ENCODE data around the gene AP1AR.

AP1AR gene

DNA sequence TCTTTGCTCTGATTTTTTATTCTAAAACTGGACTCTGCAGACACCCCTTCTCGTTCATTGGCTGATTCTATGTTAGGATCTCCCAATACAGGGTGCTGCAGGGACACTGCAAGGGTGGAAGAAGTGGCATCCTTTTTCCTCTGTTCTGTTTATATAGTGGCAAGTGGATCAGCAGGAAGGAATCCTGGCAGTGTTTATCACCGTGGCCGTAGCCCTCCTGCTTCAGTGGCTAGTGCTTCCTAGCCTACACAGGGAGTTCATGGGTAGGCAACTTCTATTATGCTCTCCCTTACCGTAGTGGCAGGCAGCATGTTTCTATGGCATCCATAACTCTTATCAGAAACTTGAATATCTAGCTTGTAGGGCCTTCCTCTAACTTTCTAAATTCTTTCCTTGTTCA, 6.4 kb upstream of the AP1AR start:
- DNase-seq: no peak

DNA sequence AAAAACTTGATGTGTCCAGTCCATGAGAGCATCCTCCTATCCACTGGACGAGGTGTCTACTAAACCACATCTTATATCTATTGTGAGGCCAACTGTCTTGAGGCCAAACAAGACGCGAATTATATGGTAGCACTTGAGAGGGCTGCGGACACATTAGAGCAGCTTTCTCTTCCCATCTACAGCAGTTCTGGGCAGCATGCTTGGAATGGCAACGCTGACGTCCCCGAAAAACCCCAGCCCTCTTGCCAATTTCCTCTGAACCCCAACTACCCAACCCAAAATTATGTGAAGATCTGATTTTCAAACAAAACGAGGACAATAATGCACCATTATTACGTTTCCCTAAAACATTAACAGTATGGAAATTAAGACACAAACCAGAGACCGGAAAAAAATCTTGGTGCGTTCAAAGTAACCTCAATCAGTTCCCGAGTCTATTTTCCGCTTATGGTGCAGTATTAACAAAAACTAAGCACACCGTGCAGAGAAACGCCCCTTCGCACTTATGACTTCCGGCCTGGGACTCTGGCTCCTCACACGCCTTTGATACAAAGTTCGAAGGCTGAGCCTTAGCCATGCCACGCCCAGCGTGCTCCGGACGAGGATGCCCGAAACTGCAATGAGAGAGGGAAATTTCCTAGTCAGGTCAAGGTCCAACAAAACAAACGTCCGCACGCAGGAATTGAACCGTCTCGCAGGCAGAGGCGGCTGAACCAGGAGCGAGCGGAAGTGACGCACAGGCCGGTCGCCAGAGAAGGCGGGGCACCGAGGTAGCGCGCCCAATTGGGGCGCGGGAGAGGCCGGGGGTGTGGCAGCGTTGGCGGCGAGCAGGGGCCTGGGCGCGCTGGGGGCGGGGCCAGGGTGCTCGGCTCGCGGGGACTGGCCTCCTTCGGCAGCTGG, 458 bp upstream of the AP1AR start:
- DNase-seq: peak; percentile 99

DNA sequence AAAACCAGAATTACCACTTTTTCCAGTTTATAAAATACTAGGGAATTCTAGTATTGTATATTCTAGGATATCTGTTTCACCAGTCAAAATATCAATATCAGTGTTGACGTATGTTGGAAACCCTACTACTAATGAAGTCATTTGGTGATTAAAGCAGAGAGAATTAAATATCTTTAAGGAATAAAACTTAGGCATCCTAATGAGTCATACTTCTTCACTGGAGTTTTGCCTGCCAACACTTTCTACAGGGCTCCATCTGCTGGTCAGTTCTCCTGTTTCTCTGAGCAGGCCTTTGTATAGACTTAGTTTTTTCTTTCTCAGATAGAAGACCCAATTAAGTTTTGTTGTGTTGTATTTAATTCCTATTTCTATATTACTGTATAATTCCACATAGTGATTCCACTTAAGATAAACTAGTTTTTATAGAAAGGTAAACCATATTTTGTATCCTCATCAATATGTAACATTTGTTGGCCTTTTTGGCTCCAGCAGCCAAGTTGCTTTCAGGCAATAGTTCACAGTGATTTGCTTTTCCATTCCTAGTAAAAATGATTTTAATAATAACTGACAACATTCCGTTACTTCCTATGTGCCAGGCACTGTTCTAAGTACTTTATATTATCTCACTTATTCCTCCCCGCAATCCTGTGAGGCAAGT, 3.5 kb downstream of the AP1AR start:
- DNase-seq: peak; percentile 69

GRCh38 chr4:112236040-112236439, 4.5 kb downstream of the AP1AR start:
- no peak for DNase-seq

- no peak for DNase-seq
These were observed 7.2 kb downstream of the AP1AR start for GRCh38 chr4:112238833-112239232.

DNA sequence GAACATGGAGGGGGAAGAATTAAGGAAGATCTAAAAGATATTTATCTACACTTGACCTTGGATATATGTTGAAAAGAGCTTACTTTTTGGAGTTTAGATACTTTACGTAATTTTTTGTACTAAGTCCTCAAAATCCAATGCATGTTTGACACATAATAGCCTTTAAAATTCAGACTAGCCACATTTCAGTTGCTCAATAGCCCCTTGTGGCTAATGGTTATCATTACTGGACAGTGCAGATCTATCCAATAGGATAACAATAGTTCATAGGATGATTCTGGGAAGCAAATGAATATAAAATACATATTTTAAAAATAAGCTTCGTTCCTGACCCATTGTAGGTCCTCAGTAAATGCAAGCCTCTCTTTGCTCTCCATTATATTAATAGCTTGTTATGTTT, 13.8 kb downstream of the AP1AR start:
- no peak for DNase-seq

- no peak for DNase-seq
These were observed 15.4 kb downstream of the AP1AR start for GRCh38 chr4:112247021-112247420.

DNA sequence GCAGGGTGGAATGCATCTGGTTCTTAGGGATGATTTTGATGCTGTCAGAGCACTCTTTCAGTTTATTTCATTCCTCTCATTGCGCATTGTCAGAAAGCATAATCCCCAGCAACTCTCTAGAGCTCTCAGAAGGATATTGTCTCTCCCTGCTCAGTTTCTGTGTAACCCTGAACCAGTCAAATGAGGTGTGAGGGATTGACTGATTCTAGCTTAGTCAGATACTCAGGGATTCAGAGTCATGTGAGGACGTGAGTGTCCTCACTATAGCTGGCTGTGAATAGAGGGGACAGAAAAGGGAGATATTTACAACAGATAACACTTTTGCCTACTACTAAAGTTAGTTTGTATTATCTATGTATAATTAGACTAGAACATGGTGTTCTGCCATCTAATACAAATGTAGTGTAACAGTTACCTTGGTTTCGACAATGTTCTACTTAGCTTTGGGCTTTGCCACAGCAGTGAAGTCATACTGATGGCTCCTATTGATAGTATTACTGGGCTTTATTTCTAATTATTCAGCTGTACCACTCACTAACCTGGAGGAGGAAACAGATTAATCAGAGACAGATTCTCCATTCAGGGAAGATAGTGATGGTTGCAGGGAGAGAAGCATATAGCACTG, 19.5 kb downstream of the AP1AR start:
- DNase-seq: no peak

- no peak for DNase-seq
These were observed 20.6 kb downstream of the AP1AR start for GRCh38 chr4:112252234-112252633.

DNA sequence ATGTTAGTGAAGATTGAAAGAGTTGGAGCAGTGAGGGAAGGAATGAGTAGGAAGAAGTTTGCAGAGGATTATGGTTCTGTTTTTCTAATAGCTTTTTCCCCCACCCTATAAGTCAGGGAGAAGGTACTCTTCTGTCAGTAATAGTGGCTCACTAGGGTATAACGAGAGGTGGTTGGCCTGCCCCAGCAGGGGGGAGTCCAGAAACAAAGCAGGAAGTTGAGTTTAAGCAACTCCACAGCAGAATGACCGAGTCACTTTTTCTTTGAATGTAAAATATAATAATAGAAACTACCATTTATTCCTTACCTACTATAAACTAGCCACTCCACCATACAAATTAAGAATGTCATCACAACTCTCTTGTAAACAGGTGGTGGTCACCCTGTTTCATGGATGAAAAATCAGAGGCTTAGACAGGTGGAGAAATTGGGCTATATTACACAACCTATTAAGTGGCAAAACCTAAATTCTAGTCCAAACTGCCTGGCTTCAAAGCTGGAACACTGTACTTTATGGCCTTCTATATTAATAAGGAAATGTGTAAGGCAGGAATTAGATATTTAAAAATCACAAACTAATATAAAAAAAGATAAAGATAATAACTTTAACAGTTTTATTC, 21.9 kb downstream of the AP1AR start:
- DNase-seq: no peak

DNA sequence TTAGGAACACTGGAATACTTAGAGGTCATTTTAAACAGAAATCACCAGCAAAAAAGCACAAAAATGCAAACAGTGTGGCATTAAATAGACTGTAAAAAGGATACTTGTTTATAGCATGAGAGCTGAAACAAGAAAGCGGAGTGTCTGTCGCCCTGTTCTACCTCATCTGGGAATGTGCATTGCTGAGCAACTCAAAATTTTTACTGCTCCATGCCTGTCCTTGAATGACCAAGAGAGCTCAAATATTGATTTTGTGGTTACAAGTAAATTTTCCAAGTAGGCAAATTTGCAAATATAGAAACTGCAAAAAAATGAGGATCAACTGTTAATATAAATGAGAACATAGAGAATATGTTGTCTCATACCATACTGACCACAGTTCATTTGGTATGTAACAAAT, 25.5 kb downstream of the AP1AR start:
- no peak for DNase-seq

GRCh38 chr4:112266823-112267222, 35.2 kb downstream of the AP1AR start:
- no peak for DNase-seq

DNA sequence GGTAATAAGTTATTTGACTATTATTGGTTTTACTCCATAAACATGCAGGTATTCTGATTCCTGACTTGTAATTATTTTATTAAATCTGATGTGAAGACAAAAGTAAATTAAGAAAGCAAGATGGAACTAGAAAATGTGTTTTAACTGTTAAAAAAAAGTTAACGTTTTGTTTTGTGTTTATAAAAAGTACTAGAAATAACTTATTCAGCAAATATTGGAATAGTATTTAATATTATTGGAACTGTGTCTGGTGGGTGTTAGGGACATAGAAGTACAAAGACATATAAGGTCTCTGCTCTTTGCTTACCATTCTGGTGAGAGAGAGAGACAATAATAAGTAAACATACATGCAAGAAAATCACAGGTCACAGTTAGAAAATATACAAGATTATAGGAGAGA, 38.5 kb downstream of the AP1AR start:
- no peak for DNase-seq

- no peak for DNase-seq
These were observed 39.2 kb downstream of the AP1AR start for GRCh38 chr4:112270640-112271421.

GRCh38 chr4:112272292-112272691, 40.7 kb downstream of the AP1AR start:
- no peak for DNase-seq

DNA sequence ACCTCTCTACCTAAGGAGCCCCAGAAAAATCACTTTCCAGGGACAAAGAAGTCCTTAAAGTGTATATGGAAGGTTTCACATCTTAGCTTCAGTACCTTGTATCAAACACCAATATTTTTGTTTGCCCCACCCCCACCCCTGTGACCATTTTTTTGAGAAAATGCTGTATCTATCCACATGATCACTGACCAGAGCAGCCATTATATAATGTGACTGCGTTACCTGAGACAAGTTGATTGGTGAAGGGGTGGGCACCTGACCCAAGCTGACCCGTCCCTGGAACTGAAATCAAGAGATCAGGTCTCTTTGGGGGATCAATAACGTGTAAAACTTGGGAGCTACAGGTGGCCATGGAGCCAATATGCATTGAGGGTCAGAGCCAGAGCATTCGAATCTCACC, 43.4 kb downstream of the AP1AR start:
- no peak for DNase-seq

GRCh38 chr4:112276113-112276512, 44.5 kb downstream of the AP1AR start:
- no peak for DNase-seq

DNA sequence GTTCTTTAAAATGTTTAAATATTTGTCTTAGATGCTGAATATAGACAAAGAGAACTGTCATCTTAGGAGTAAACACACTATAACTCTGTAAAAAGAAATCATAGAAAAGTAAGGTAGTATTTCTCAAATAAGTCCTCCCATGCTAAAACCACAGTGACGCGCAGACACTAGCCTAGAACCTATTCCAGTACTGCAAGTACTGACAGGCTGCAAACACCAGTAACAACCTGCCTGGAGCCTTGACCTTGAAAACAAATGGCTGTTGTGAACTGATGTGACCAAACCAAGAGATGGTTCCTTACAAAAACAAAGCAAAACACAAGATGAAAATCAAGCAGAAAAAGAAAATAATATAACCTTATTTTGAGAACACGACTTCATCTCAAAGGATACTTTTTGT, 45.6 kb downstream of the AP1AR start:
- no peak for DNase-seq

- DNase-seq: no peak
These were observed 46.3 kb downstream of the AP1AR start for GRCh38 chr4:112277705-112278448.

DNA sequence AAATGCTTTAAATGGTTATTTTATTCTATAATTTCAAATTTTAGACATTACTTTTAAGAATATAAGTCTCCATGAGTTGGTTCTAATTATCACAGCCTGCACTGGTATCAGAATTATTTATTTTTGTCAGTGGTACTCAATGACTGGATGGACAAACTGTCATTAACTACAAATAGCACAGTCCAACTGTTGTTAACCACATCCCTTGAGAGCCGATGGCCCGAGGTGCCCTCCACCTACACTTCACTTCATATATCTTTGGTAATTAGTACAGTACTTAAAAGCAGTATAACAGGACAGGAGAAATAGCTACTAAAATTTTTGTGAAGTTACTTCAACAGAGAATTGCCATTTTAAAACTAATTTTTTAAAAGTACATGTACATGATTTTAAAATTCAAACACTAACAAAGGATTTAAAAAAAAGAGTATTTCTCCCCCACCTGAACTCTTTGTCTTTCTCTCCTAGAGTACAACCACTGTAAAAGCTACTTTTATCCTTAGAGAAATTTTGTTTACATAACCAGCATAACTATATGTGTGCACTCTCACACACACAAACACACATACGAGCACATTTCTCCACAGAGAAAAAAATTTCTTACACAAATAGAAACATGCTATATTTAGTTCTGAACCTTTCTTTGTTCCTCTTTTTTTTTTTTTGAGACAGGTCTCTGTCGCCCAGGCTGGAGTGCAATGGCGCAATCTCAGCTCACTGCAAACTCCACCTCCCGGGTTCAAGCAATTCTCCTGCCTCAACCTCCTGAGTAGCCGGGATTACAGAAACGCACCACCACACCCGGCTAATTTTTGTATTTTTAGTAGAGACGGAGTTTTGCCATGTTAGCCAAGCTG, 47.7 kb downstream of the AP1AR start:
- DNase-seq: no peak

- no peak for DNase-seq
These were observed 48.3 kb downstream of the AP1AR start for GRCh38 chr4:112279882-112280315.

All from activated CD4-positive, alpha-beta T cell treated with anti-CD3 and anti-CD28 coated beads, Interleukin-2, Interleukin-6, amounts not matched to agents 100 ng/mL and 50 ng/mL, durations not matched to agents 16 hours and 8 hours (primary cell).